SK-N-SH treated with all-trans-retinoic acid at 6 μM for 48 hours (cell line): ENCODE results near the gene KATNA1.

Experiments used
- ATAC-seq: fragments of 200-7000 bp; cut with Tn5 transposase; 3 replicates; pipeline ENCODE4 v1.9.1; 2020; ENCODE audit warnings: mild to moderate bottlenecking, moderate library complexity
- BACH2 ChIP-seq: fragments of 250-450 bp; sonication (Bioruptor Pico); IDR thresholded peaks from 2 replicates; pipeline ENCODE4 v1.9.0; 2021; ENCODE audit warnings: mild to moderate bottlenecking, borderline replicate concordance
- ESRRG ChIP-seq: fragments of 250-450 bp; sonication (Bioruptor Pico); IDR thresholded peaks from 2 replicates; pipeline ENCODE4 v1.6.1; 2021; ENCODE audit warnings: mild to moderate bottlenecking
- GLIS3 ChIP-seq: fragments of 250-450 bp; sonication (Bioruptor Pico); IDR thresholded peaks from 2 replicates; pipeline ENCODE4 v1.5.0; 2020; ENCODE audit warnings: mild to moderate bottlenecking, moderate library complexity
- ISL1 ChIP-seq: fragments of 250-450 bp; sonication (Bioruptor Pico); IDR thresholded peaks from 2 replicates; pipeline ENCODE4 v2.1.2; 2022; ENCODE audit warnings: mild to moderate bottlenecking, moderate library complexity
- OSR1 ChIP-seq: fragments of 250-450 bp; sonication (Bioruptor Pico); IDR thresholded peaks from 2 replicates; pipeline ENCODE4 v1.8.0; 2022; ENCODE audit warnings: moderate library complexity, mild to moderate bottlenecking, inconsistent platforms
- PPARA ChIP-seq: fragments of 250-450 bp; sonication (Bioruptor Pico); IDR thresholded peaks from 2 replicates; pipeline ENCODE4 v1.5.0; 2020; ENCODE audit warnings: mild to moderate bottlenecking, borderline replicate concordance
- RARB ChIP-seq: fragments of 250-450 bp; sonication (Bioruptor Pico); IDR thresholded peaks from 2 replicates; pipeline ENCODE4 v1.8.0; 2021; ENCODE audit warnings: mild to moderate bottlenecking, moderate library complexity
- SNAI2 ChIP-seq: fragments of 250-450 bp; sonication (Bioruptor Pico); IDR thresholded peaks from 2 replicates; pipeline ENCODE4 v1.5.0; 2020; ENCODE audit warnings: mild to moderate bottlenecking, moderate library complexity
- TCF4 ChIP-seq: fragments of 250-450 bp; sonication (Bioruptor Pico); IDR thresholded peaks from 2 replicates; pipeline ENCODE4 v1.8.0; 2021; ENCODE audit warnings: mild to moderate bottlenecking, moderate library complexity, borderline replicate concordance
- TOX ChIP-seq: fragments of 250-450 bp; sonication (Bioruptor Pico); IDR thresholded peaks from 2 replicates; pipeline ENCODE4 v1.8.0; 2021; ENCODE audit warnings: mild to moderate bottlenecking, moderate library complexity, borderline replicate concordance
- TSHZ2 ChIP-seq: fragments of 250-450 bp; sonication (Bioruptor Pico); IDR thresholded peaks from 2 replicates; pipeline ENCODE4 v1.5.0; 2020; ENCODE audit warnings: mild to moderate bottlenecking, moderate library complexity
- ZFP3 ChIP-seq: fragments of 250-450 bp; sonication (Bioruptor Pico); IDR thresholded peaks from 2 replicates; pipeline ENCODE4 v1.5.0; 2020; ENCODE audit warnings: mild to moderate bottlenecking, moderate library complexity
- ZFP30 ChIP-seq: fragments of 450-650 bp; formaldehyde crosslinking; IDR thresholded peaks from 2 replicates; pipeline ENCODE4 v1.5.0; 2022; ENCODE audit warnings: mild to moderate bottlenecking, moderate library complexity
- ZNF565 ChIP-seq: fragments of 450-650 bp; formaldehyde crosslinking; conservative IDR thresholded peaks from 2 replicates; pipeline ENCODE4 v1.5.0; 2020; ENCODE audit warnings: low read depth, mild to moderate bottlenecking, moderate library complexity
- ZNF8 ChIP-seq: fragments of 450-650 bp; formaldehyde crosslinking; IDR thresholded peaks from 2 replicates; pipeline ENCODE4 v1.5.0; 2020; ENCODE audit warnings: mild to moderate bottlenecking, moderate library complexity
- TF ChIP-seq, protein P1 (sequence below): fragments of 250-450 bp; sonication (Bioruptor Pico); IDR thresholded peaks from 2 replicates; pipeline ENCODE4 v1.8.0; 2021; ENCODE audit warnings: low read depth, mild to moderate bottlenecking, moderate library complexity, borderline replicate concordance
- TF ChIP-seq, protein P2 (sequence below): fragments of 250-450 bp; sonication (Bioruptor Pico); IDR thresholded peaks from 2 replicates; pipeline ENCODE4 v1.8.0; 2020; ENCODE audit warnings: mild to moderate bottlenecking, moderate library complexity, borderline replicate concordance
- TF ChIP-seq, protein P3 (sequence below): fragments of 250-450 bp; sonication (Bioruptor Pico); IDR thresholded peaks from 2 replicates; pipeline ENCODE4 v1.5.1; 2021; ENCODE audit warnings: mild to moderate bottlenecking, moderate library complexity

Gene KATNA1

GRCh38 chr6:149565527-149566409, 82.7 kb downstream of the KATNA1 start, which contains the start of gene GINM1:
Gene GINM1, plus strand, starts transcription at chr6:149566375. Its CDS starts 40 bp downstream, at chr6:149566415.
- peak; percentile 88 for ATAC-seq
- TF ChIP-seq PPARA (CRISPR knock-in tag) (no peak), SNAI2 (CRISPR knock-in tag) (no peak), RARB (CRISPR knock-in tag) (no peak), TSHZ2 (CRISPR knock-in tag) (no peak), ESRRG (CRISPR knock-in tag) (no peak), ZNF565 (CRISPR knock-in tag) (no peak)
- TF ChIP-seq, protein P1, sequence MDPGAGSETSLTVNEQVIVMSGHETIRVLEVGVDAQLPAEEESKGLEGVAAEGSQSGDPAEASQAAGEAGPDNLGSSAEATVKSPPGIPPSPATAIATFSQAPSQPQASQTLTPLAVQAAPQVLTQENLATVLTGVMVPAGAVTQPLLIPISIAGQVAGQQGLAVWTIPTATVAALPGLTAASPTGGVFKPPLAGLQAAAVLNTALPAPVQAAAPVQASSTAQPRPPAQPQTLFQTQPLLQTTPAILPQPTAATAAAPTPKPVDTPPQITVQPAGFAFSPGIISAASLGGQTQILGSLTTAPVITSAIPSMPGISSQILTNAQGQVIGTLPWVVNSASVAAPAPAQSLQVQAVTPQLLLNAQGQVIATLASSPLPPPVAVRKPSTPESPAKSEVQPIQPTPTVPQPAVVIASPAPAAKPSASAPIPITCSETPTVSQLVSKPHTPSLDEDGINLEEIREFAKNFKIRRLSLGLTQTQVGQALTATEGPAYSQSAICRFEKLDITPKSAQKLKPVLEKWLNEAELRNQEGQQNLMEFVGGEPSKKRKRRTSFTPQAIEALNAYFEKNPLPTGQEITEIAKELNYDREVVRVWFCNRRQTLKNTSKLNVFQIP (CRISPR knock-in tag), result 0 out of 2 replicates have a peak, but pooled peaks have one; percentile 27

DNA sequence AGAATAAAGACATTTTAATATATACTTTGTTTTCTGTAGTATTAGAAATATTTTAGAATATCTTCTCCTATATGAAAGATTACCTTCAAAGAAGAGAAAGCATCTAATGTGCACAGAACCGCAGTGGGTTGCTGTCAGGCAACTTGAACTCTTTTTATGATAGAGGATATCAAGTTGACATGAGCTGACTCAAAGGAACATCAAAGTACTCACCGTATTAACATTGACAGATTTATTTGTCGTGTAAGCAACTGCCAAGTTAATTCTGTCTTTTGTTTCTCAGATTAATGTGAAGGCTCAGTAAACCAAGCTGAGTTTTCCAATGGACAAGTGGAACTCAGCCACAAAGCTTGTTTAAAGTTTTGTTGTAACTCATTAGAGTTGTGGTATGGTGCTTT, 84.6 kb downstream of the KATNA1 start:
- no peak for ATAC-seq
- TF ChIP-seq OSR1 (CRISPR knock-in tag) (no peak), TSHZ2 (CRISPR knock-in tag) (no peak), ISL1 (CRISPR knock-in tag) (no peak), TOX (CRISPR knock-in tag) (no peak), ZNF8 (no peak), ZFP3 (CRISPR knock-in tag) (no peak), ZFP30 (no peak), TCF4 (CRISPR knock-in tag) (no peak), BACH2 (no peak), GLIS3 (CRISPR knock-in tag) (no peak), SNAI2 (CRISPR knock-in tag) (no peak), ESRRG (CRISPR knock-in tag) (no peak), ZNF565 (CRISPR knock-in tag) (no peak), PPARA (CRISPR knock-in tag) (no peak)
- TF ChIP-seq, protein P2, sequence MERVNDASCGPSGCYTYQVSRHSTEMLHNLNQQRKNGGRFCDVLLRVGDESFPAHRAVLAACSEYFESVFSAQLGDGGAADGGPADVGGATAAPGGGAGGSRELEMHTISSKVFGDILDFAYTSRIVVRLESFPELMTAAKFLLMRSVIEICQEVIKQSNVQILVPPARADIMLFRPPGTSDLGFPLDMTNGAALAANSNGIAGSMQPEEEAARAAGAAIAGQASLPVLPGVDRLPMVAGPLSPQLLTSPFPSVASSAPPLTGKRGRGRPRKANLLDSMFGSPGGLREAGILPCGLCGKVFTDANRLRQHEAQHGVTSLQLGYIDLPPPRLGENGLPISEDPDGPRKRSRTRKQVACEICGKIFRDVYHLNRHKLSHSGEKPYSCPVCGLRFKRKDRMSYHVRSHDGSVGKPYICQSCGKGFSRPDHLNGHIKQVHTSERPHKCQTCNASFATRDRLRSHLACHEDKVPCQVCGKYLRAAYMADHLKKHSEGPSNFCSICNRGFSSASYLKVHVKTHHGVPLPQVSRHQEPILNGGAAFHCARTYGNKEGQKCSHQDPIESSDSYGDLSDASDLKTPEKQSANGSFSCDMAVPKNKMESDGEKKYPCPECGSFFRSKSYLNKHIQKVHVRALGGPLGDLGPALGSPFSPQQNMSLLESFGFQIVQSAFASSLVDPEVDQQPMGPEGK (CRISPR knock-in tag), result no peak
- TF ChIP-seq, protein P3, sequence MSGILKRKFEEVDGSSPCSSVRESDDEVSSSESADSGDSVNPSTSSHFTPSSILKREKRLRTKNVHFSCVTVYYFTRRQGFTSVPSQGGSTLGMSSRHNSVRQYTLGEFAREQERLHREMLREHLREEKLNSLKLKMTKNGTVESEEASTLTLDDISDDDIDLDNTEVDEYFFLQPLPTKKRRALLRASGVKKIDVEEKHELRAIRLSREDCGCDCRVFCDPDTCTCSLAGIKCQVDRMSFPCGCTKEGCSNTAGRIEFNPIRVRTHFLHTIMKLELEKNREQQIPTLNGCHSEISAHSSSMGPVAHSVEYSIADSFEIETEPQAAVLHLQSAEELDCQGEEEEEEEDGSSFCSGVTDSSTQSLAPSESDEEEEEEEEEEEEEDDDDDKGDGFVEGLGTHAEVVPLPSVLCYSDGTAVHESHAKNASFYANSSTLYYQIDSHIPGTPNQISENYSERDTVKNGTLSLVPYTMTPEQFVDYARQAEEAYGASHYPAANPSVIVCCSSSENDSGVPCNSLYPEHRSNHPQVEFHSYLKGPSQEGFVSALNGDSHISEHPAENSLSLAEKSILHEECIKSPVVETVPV, result no peak
